ENCODE results near the gene RADIL.

RADIL gene

DNA sequence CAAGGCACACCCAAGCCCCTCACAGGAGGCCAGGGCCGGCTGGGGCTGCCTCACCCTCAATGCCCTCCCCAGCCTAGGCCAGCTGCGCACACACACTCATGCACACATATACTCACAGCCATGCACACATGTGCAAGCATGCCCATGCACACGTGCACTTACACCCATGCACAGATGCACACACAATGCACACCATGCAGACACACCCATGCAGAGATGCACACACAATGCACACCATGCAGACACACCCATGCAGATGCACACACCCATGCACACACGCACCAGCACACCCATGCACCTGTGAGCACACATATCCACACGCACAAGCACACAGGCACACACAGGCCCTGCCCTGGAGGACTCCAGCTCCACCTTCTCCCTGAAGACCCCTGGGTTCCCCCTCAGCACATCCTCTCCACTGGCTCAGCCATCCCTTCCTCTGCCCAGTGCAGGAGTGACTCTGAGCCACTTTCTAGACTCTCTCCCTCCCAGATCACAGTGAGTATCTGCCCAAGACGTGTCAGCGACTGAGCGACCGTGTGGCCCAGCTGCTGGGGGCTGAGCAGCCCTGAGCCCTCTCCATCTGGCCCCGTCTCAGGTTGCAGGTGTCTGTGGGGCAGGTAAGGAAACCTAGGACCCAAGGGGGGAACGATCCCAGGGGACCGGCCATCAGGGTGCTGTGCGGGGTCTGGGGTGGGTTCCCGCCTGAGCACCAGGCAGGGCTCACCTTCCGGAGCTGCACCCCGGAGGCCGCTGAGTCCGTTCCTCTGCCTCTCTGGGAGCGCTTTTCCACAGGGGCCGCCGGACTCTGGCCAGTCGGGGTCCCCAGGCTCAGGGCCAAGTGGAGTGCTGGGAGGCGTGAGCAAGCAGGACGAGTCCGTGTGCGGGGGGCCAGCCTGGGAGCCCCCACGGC lies 82.3 kb downstream of the RADIL start:
- ChIA-PET POLR2A (no interaction called here), CTCF (no interaction called here)
- TF ChIP-seq CTBP1 (IDR thresholded peaks at IDR 0.05; ENCODE audit: borderline replicate concordance) (no peak), TARDBP (IDR thresholded peaks at IDR 0.05) (0 out of 2 replicates have a peak, but pooled peaks have one; percentile 28), NFRKB (IDR thresholded peaks at IDR 0.05) (no peak), SP1 (IDR thresholded peaks at IDR 0.05) (no peak), L3MBTL2 (conservative IDR thresholded peaks at IDR 0.05) (no peak), ZNF384 (IDR thresholded peaks at IDR 0.05) (no peak)
- DNase-seq (ENCODE audit: extremely low spot score) = no peak

DNA sequence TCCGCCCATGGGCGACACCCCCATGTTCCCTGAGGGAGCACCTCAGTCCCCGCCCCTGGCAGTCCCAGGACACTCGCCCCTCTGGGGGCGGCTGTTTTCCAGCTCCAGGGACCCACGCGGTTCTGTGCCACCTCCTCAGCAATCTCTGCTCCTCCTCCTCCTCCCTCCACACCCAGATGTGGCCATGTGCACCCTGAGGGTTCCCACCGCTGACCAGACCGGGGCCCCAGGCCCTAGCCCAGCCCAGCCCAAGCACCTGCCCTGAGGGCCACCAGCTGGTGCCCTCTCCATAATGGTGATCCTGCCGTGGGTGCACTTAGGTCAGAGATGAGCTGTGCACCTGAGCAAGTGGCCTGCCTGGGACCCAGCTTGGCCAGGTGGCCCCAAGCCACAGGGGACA lies 83.0 kb downstream of the RADIL start:
- ChIA-PET CTCF (no interaction called here), POLR2A (no interaction called here)
- TF ChIP-seq L3MBTL2 (conservative IDR thresholded peaks at IDR 0.05) (no peak), ZNF384 (IDR thresholded peaks at IDR 0.05) (no peak), ELF4 (IDR thresholded peaks at IDR 0.05) (no peak), FOXM1 (IDR thresholded peaks at IDR 0.05; ENCODE audit: borderline replicate concordance) (no peak), TARDBP (IDR thresholded peaks at IDR 0.05) (no peak), SP1 (IDR thresholded peaks at IDR 0.05) (no peak), FOXA1 (IDR thresholded peaks at IDR 0.05) (no peak), SUZ12 (IDR thresholded peaks at IDR 0.05) (no peak), BHLHE40 (IDR thresholded peaks at IDR 0.05; ENCODE audit: borderline replicate concordance) (no peak), LEF1 (IDR thresholded peaks at IDR 0.05; ENCODE audit: borderline replicate concordance) (no peak), CTBP1 (IDR thresholded peaks at IDR 0.05; ENCODE audit: borderline replicate concordance) (no peak), ARNT (IDR thresholded peaks at IDR 0.05) (no peak), FOXK2 (IDR thresholded peaks at IDR 0.05) (no peak), NFRKB (IDR thresholded peaks at IDR 0.05) (no peak), HDGF (IDR thresholded peaks at IDR 0.05; ENCODE audit: borderline replicate concordance) (no peak)
- TF ChIP-seq, protein P1, sequence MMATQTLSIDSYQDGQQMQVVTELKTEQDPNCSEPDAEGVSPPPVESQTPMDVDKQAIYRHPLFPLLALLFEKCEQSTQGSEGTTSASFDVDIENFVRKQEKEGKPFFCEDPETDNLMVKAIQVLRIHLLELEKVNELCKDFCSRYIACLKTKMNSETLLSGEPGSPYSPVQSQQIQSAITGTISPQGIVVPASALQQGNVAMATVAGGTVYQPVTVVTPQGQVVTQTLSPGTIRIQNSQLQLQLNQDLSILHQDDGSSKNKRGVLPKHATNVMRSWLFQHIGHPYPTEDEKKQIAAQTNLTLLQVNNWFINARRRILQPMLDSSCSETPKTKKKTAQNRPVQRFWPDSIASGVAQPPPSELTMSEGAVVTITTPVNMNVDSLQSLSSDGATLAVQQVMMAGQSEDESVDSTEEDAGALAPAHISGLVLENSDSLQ (IDR thresholded peaks at IDR 0.05) = no peak
- no peak for DNase-seq (ENCODE audit: extremely low spot score)

DNA sequence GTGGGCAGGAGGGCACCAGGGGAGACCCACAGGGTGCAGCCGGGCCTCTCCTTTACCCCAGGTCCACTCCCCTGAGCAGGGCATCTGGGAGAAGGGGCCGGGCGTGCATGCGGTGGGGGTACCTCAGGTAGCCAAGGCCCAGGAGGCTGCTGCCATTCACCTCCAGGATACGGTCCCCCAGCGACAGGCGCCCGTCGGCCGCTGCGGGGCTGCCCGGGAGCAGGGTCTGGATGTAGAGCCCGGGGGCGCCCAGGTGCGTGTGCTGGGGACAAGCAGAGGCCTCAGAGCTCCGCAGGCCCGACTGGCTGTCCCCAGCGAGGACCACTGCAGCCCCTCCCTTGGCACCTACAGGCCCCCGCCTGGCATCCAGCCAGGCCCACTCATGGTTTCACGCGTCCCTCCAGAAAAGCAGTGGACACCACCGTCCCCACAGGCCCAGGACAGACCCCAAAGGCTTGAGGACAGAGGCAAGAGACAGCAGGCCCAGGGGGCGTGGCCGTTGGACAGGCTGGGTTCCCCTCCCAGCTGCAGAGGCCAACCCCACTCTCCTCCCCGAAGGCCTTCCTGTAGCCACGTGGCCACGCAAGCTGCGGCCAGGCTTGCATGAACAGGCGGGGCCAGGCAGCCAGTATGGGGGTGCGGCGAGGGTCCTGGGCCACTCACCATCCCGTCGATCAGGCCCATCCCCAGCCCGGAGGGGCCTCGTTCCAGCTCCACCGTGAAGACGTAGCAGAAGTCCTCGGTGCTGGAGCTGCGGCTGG lies 83.8 kb downstream of the RADIL start:
- POLR2A ChIA-PET = no interaction called here
- no peak for DNase-seq (ENCODE audit: extremely low spot score)
- TF ChIP-seq ARNT (IDR thresholded peaks at IDR 0.05) (no peak), TARDBP (IDR thresholded peaks at IDR 0.05) (no peak), L3MBTL2 (conservative IDR thresholded peaks at IDR 0.05) (no peak), ZNF384 (IDR thresholded peaks at IDR 0.05) (no peak), SUZ12 (IDR thresholded peaks at IDR 0.05) (no peak), FOXA1 (IDR thresholded peaks at IDR 0.05) (no peak), CTBP1 (IDR thresholded peaks at IDR 0.05; ENCODE audit: borderline replicate concordance) (no peak), HDGF (IDR thresholded peaks at IDR 0.05; ENCODE audit: borderline replicate concordance) (no peak), FOXK2 (IDR thresholded peaks at IDR 0.05) (no peak)
- TF ChIP-seq, protein P1 (IDR thresholded peaks at IDR 0.05) = no peak
- CTCF ChIA-PET = interaction anchor here (2.2 kb wide), 1 partner anchor 83 kb away, joined by 6 read pairs; no protein-coding TSS in a partner anchor

DNA sequence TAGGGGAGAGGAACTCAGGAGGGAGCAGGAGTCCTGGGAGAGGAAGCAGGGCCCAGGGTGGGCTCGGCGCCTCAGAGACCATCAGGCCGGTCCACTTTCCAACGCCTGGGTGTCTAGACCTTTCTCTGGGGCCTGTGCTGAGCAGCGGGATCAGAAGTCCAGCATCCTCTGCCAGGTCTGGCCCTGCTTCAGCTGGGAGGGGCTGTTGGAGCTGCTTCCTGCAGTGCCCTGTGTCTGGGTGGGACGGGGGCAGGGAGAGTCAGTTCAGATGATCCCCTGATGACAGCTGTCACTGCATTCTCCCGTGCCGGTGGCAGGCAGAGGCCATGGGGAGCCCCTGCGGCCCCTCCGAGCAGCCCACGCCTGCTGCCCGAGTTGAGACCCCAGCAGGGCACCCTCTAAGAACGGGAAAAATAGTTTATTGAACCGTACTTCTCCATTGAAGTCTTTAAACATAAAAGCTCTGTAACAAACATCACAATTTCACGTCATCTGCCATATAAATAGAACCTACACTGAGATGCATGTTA lies 84.7 kb downstream of the RADIL start:
- ChIA-PET POLR2A (interaction anchor here (0.9 to 1.1 kb wide), 2 partner anchors 23 to 84 kb away, joined by 3 read pairs; partner anchors contain the start of gene AP5Z1), CTCF (interaction anchor here (0.5 to 2.2 kb wide), 7 partner anchors 57 to 288 kb away, joined by 3 to 13 read pairs (median 4); no protein-coding TSS in a partner anchor)
- no peak for DNase-seq (ENCODE audit: extremely low spot score)
- TF ChIP-seq HDGF (IDR thresholded peaks at IDR 0.05; ENCODE audit: borderline replicate concordance) (no peak), ARNT (IDR thresholded peaks at IDR 0.05) (no peak), SP1 (IDR thresholded peaks at IDR 0.05) (no peak), CTBP1 (IDR thresholded peaks at IDR 0.05; ENCODE audit: borderline replicate concordance) (no peak), SUZ12 (IDR thresholded peaks at IDR 0.05) (no peak)

DNA sequence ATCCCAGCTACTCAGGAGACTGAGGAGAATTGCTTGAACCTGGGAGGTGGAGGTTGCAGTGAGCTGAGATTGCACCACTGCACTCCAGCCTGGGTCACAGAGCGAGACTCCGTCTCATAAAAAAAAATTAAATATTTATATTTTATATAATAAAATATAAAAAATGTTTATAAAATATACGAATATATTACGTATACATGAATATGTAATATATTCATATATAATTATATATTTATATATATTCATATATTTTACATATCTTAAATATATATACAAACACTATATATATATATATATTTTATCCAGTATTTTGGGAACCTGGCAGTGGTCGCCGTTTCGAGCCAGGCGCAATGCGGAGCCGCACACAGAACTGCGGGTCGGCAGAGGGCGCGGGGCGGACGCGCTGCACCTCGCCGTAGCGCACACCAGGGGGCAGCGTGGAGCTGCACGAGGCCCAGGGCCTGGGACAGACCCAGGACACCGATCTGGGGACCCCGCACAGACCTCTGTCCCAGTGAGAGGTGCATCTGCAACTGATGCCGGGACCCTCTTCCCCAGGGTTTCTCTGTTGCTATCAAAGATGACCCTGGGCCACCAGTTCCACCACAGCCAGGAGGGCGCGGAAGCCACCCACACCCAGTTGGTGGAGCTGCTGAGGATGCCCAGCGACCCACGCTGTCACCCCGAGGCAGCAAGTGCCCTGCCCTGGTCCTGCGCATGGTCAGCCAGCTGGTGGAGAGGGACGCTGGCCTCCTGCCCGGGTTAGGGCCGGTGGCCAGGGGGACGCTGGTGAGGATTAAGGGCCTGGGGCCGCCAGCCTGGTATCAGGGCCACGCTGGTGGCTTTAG lies 85.4 kb downstream of the RADIL start:
- DNase-seq (ENCODE audit: extremely low spot score) = peak; percentile 89
- ChIA-PET CTCF (interaction anchor here (0.5 to 2.2 kb wide), 9 partner anchors 51 to 289 kb away, joined by 3 to 13 read pairs (median 4); no protein-coding TSS in a partner anchor), POLR2A (interaction anchor here (0.9 to 1.1 kb wide), 2 partner anchors 23 to 85 kb away, joined by 3 read pairs; partner anchors contain the start of gene AP5Z1)
- TF ChIP-seq L3MBTL2 (conservative IDR thresholded peaks at IDR 0.05) (no peak), ELF4 (IDR thresholded peaks at IDR 0.05) (no peak), ZNF384 (IDR thresholded peaks at IDR 0.05) (no peak), SP1 (IDR thresholded peaks at IDR 0.05) (no peak)

DNA sequence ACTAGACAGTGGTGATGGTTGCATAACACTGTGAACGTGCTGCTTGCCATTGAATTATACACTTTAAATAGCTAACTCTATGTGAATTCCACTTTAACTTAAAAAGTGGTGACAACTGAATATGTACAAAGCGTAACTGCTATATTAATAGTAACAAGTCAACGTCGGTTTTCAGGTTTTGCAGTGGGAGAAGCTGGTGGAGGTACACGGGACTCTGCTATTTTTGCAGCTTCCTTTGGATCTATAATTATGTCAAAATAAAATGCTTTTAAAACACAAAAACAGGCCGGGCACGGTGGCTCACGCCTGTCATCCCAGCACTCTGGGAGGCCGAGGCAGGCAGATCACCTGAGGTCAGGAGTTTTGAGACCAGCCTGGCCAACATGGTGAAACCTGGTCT lies 87.1 kb downstream of the RADIL start:
- ChIA-PET POLR2A (no interaction called here), CTCF (interaction anchor here (1.2 kb wide), 1 partner anchor 178 kb away, joined by 4 read pairs; no protein-coding TSS in a partner anchor)
- DNase-seq (ENCODE audit: extremely low spot score) = no peak
- TF ChIP-seq ELF4 (IDR thresholded peaks at IDR 0.05) = no peak
- no peak for TF ChIP-seq FOXM1 (IDR thresholded peaks at IDR 0.05; ENCODE audit: borderline replicate concordance)
- TF ChIP-seq SP1 (IDR thresholded peaks at IDR 0.05) = no peak
- TF ChIP-seq SUZ12 (IDR thresholded peaks at IDR 0.05) = no peak

Measured in HEK293T (cell line).